Thyroid gland (tissue), 4 donors: ENCODE data around the gene LIMS1.

Experiments
- POLR2A ChIP-seq, 2 donors: fragments of 450-650 bp; IDR thresholded peaks; one replicate each; pipeline ENCODE4 v1.6.1; 2017; ENCODE audit warnings: antibody characterized with exemption in 2 of 2, mild to moderate bottlenecking in 2 of 2, moderate library complexity in 1 of 2
- TF ChIP-seq, protein P1 (sequence below), 6 experiments: fragments of 200-600 bp in 3 of 6; fragments of 450-650 bp in 3 of 6; sonication (generic) in 3 of 6; IDR thresholded peaks; one replicate each; pipeline ENCODE4 v1.5.1; 2016 to 2019; ENCODE audit warnings: antibody characterized with exemption in 6 of 6, mild to moderate bottlenecking in 2 of 6, inconsistent platforms in 1 of 6, moderate library complexity in 1 of 6

DNA sequence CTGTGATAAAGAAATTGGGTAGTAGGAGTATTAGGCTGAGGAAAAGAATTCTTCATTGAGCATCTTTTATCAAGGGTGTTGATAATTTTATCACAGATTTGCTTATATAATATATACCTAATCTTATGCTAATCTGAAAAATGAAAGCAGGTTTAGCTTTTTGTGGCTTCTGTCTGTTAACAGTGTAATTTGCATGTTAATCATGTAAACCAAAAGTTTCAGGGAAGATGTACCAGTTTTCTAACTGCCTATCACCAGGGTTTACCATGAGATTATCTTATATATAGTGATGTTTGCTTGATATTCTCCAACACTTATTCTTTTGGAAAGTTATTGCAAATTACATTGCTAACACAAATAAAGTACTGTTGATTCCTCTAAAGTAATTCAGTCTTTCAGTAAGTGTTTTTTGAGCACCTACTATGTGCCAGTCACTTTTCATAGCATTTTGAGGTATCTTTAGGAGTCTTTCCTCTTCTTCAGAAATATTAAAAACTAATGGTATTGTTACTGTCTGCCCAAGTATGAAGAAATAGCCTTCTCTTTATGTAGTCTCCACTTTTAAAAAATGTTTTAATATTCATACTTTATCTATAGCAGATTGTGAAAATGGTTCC is 43.7 kb upstream of the LIMS1 start:
- TF ChIP-seq, protein P1, sequence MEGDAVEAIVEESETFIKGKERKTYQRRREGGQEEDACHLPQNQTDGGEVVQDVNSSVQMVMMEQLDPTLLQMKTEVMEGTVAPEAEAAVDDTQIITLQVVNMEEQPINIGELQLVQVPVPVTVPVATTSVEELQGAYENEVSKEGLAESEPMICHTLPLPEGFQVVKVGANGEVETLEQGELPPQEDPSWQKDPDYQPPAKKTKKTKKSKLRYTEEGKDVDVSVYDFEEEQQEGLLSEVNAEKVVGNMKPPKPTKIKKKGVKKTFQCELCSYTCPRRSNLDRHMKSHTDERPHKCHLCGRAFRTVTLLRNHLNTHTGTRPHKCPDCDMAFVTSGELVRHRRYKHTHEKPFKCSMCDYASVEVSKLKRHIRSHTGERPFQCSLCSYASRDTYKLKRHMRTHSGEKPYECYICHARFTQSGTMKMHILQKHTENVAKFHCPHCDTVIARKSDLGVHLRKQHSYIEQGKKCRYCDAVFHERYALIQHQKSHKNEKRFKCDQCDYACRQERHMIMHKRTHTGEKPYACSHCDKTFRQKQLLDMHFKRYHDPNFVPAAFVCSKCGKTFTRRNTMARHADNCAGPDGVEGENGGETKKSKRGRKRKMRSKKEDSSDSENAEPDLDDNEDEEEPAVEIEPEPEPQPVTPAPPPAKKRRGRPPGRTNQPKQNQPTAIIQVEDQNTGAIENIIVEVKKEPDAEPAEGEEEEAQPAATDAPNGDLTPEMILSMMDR (IDR thresholded peaks at IDR 0.05) = no peak
- no peak for TF ChIP-seq POLR2A (IDR thresholded peaks at IDR 0.05)
